SIG-M5 treated with dmso at 0.1 percent for 504 hours (cell line): ENCODE data around the gene OR2Y1.
"Not testable (repeated sequence)": the region's sequence is repeated elsewhere in the genome, so short reads cannot be mapped to it uniquely, and the experiment has no call there.

Experiments used
- DNase-seq: peaks from one replicate; lab custom pipeline; 2025; ENCODE audit not compliant: unreplicated experiment; lab: John Stamatoyannopoulos, UW

Gene OR2Y1

GRCh38 chr5:180740953-180741352, 1.1 kb upstream of the OR2Y1 start:
- DNase-seq, result not testable (repeated sequence)

GRCh38 chr5:180739271-180739670, 587 bp downstream of the OR2Y1 start:
- DNase-seq, result no peak

- no peak for DNase-seq
These were observed 3.3 kb downstream of the OR2Y1 start for GRCh38 chr5:180736536-180736935.

- no peak for DNase-seq
These were observed 14.9 kb downstream of the OR2Y1 start for GRCh38 chr5:180724944-180725343.

DNA sequence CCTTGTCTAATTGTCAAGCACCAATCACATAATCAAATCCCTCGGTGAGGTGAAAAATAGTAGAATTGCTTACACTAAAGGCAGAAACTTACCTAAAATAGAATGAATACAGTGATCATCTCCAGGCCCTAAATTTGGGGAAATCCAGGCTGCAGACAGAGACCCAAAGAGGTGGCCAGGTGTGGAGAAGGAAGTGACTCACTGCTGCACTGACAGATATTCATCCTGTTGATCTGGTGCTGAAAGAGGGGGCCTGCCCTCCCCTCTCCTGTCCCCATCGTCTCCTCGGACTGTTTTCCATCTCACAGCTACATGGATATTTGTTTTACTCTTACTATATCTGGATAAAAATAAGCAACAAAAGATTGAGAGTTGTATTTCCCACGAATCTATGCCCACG, 15.9 kb downstream of the OR2Y1 start:
- DNase-seq, result no peak

GRCh38 chr5:180720486-180720885, 19.4 kb downstream of the OR2Y1 start:
- DNase-seq, result no peak

DNA sequence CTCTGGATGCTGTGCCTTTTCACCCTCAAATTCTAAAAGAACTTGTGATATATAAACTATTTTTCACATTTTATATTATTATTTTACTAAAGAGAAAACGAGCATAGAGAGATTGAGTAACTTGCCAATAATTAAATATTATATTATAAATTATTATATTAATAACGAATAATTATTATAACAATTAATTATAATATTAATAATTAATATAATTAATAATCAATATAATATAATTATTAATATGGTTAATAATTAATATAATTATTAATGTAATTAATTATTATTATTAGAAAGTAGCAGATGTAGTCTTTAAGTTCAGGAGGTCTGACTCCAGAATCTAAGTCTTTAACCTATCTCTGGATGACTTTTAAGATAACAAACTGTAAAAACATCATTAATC, 20.1 kb downstream of the OR2Y1 start:
- DNase-seq, result no peak

DNA sequence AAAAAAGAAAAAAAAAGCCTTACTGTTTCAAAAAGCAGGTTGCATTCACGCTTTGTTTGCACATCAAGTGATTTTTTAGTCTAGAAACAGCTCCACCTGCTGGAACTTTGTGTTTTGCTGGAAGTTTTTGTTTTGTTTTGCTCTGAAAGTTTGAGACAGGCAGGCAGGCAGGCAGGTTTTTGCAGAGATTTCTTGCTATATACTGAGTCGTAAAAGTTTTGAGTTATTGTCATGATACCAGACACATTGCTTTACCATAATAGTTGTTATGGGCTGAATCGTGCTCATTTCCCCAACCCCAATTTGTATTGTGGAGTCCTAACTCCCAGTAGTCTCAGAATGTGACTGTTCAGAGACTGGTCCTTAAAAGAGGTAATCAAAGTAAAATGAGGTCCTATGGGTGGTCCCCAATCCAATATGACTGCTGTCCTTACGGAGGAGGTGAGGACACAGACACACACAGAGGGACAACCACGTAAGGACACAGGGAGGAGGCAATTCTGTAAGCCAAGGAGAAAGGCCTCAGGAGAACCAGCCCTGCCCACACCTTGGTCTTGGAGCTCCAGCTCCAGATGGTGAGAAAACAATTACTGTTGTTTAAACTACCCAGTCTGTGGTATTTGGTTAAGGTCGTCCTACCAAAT, 20.9 kb downstream of the OR2Y1 start:
- peak; percentile 38 for DNase-seq

DNA sequence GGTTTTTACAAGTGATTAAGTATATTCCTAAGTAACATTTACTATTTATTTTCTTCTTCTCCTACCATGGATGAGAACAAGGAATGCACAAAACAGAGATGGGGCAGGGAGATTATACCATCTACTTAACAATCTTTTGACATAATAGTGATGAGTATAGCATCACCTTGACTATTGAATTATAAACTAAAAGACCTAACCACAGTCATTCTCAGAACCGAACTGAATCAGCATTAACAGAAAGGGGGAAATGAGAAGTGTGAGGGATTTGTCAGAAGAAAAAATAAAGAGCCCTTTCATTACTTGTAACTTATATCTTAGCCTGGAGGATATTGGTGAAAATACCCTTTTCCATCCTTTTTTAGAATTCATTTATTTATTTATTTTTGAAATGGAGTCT, 21.9 kb downstream of the OR2Y1 start:
- DNase-seq, result no peak

DNA sequence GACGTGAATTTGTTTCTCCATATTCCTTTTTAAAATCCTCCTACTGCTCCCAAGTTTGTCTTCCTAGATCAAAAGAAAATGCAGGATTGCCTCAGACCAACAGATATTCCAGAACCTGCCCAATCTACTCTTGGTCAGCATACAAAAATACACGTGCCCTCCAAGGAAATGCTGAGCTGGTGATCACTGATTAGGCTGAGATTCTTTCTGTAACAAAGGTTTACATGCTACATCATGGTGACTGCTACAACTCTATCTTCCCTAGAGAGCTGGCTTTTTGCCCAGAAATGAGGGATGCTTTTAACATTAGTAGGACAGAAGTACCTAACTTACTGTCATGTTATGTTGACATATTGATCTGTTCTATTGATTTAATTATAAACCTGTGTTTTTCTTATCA, 35.5 kb downstream of the OR2Y1 start:
- no peak for DNase-seq

GRCh38 chr5:180703912-180704311, 35.9 kb downstream of the OR2Y1 start:
- no peak for DNase-seq

GRCh38 chr5:180703371-180703770, 36.5 kb downstream of the OR2Y1 start:
- DNase-seq, result not testable (repeated sequence)

DNA sequence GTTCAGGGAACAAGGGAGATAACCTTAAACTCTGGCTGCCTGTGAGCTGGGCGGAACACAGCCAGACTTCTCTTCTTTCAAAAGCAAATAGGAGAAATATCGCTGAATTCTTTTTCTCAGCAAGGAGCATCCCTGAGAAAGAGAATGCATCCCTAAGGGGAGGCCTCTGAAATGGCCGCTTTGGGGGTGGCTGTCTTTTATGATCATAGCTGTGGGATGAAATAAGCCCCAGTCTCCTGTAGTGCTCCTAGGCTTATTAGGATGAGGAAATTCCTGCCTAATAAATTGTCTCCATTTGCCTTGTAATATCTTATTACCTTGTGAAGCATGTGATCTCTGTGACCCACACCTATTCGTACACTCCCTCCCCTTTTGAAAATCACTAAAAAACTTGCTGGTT, 39.4 kb downstream of the OR2Y1 start:
- DNase-seq, result not testable (repeated sequence)

DNA sequence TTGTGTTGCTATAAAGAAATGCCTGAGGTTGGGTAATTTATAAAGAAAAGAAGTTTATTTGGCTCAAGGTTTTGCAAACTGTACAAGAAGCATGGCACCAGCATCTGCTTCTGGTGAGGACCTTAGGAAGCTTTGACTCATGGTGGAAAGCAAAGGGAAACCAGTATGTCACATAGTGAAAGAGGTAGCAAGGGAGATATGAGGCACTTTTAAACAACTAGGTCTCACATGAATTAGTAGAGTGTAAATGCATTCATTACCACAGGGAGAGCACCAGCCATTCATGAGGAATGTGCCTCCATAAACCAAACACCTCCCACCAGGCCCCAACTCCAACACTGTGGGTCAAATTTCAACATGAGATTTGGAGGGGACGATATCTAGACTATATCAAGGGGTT, 40.8 kb downstream of the OR2Y1 start:
- no peak for DNase-seq

DNA sequence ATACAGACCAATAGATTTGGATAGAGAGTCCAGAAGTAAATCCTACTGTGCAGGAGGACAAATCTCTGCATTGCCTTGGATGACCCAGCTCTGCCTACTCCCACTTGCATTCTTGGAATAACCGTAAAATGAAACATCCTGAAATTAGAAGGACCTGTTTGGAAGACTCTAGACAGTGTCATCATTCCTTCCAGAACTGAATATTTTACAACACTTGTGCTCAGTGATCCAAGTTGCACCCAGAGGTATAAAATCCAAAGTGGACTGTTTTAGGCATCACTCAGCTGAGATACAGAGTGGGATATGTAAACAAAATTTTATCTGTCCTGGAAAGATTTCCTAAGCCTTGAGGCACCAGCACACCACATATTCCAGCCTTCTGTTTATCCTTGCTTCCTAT, 43.7 kb downstream of the OR2Y1 start:
- no peak for DNase-seq

DNA sequence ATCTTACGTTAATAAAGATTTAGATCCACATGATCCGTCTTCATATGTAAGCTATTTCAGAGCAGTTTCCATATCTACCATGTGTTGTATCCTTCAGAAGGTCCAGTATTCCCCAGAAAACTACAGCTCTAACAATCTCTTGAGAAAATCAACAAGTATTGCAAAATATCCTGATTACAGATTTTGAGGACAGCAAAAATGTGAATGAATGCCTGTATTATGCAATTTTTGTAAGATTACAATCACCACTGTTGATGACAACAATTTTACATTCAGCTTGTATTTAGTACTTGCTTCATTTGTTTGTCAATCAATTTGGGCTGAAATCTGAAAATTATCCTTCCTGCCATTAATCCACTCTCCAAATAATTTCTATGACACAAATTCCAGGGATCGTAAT, 47.4 kb downstream of the OR2Y1 start:
- DNase-seq, result no peak

GRCh38 chr5:180691046-180691445, 48.8 kb downstream of the OR2Y1 start:
- no peak for DNase-seq

- no peak for DNase-seq
These were observed 49.3 kb downstream of the OR2Y1 start for GRCh38 chr5:180690562-180690961.

DNA sequence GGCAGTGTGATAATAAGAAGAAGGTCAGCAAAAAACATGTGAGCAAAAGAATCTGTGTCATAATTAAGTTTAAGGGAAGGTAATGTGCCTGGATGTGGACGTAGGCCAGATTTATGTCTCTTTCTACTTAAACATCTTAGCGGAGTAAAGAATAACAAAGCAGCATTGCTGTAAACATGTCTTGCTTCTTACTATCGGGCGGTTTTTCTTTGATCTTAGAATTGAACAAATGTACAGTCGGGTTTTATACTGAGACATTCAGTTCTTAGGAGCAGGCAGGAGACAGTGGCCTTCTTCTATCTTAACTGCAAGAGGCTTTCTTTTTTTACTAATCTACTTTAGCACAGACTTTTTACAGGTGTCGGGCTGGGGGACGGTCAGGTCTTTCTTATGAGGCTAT, 50.1 kb downstream of the OR2Y1 start:
- DNase-seq, result no peak
